ENCODE data around the gene ART3.

The ART3 gene

GRCh38 chr4:76095568-76095967, 21.1 kb downstream of the ART3 start:
- Histone ChIP-seq H3K9me3 (ENCODE audit: control insufficient read depth, insufficient read depth, low read length) (no peaks in the 10 kb centered on the region), H3K4me1 (ENCODE audit: control insufficient read depth, insufficient read depth, low read length) (no peaks in the 10 kb centered on the region), H3K4me3 (ENCODE audit: low read length) (no peak overlapping the region), H3K36me3 (ENCODE audit: control insufficient read depth, insufficient read depth, low read length) (no peaks in the 10 kb centered on the region), H3K27me3 (ENCODE audit: control insufficient read depth, insufficient read depth, low read length) (no peaks in the 10 kb centered on the region), H3K27ac (ENCODE audit: low read length) (no peak overlapping the region)
- no peak for DNase-seq (ENCODE audit: low read depth, low spot score)

- WGBS (ENCODE audit: insufficient coverage, insufficient read length): no CpG with 5 or more reads among the region's 3 CpGs
- Histone ChIP-seq H3K4me1 (ENCODE audit: control insufficient read depth, insufficient read depth, low read length) (no peaks in the 10 kb centered on the region), H3K27ac (ENCODE audit: low read length) (no peak overlapping the region), H3K9me3 (ENCODE audit: control insufficient read depth, insufficient read depth, low read length) (no peaks in the 10 kb centered on the region), H3K4me3 (ENCODE audit: low read length) (no peak overlapping the region), H3K36me3 (ENCODE audit: control insufficient read depth, insufficient read depth, low read length) (no peaks in the 10 kb centered on the region), H3K27me3 (ENCODE audit: control insufficient read depth, insufficient read depth, low read length) (no peaks in the 10 kb centered on the region)
- DNase-seq (ENCODE audit: low read depth, low spot score): no peak
These were observed 21.6 kb downstream of the ART3 start for GRCh38 chr4:76096076-76096475.

- Histone ChIP-seq H3K9me3 (ENCODE audit: control insufficient read depth, insufficient read depth, low read length) (no peaks in the 10 kb centered on the region), H3K36me3 (ENCODE audit: control insufficient read depth, insufficient read depth, low read length) (no peaks in the 10 kb centered on the region), H3K4me1 (ENCODE audit: control insufficient read depth, insufficient read depth, low read length) (no peaks in the 10 kb centered on the region), H3K27me3 (ENCODE audit: control insufficient read depth, insufficient read depth, low read length) (no peaks in the 10 kb centered on the region), H3K27ac (ENCODE audit: low read length) (no peak overlapping the region), H3K4me3 (ENCODE audit: low read length) (no peak overlapping the region)
- DNase-seq (ENCODE audit: low read depth, low spot score): no peak
- no CpG with 5 or more reads among the region's 3 CpGs for WGBS (ENCODE audit: insufficient coverage, insufficient read length)
These were observed 31.1 kb downstream of the ART3 start for GRCh38 chr4:76105652-76106051.

GRCh38 chr4:76106442-76106841, 31.9 kb downstream of the ART3 start:
- Histone ChIP-seq H3K9me3 (ENCODE audit: control insufficient read depth, insufficient read depth, low read length) (no peaks in the 10 kb centered on the region), H3K4me3 (ENCODE audit: low read length) (no peak overlapping the region), H3K4me1 (ENCODE audit: control insufficient read depth, insufficient read depth, low read length) (no peaks in the 10 kb centered on the region), H3K27ac (ENCODE audit: low read length) (no peak overlapping the region), H3K27me3 (ENCODE audit: control insufficient read depth, insufficient read depth, low read length) (no peaks in the 10 kb centered on the region), H3K36me3 (ENCODE audit: control insufficient read depth, insufficient read depth, low read length) (no peaks in the 10 kb centered on the region)
- no CpG with 5 or more reads among the region's 4 CpGs for WGBS (ENCODE audit: insufficient coverage, insufficient read length)
- no peak for DNase-seq (ENCODE audit: low read depth, low spot score)

GRCh38 chr4:76108467-76109181, 34.1 kb downstream of the ART3 start:
- Histone ChIP-seq H3K9me3 (ENCODE audit: control insufficient read depth, insufficient read depth, low read length) (no peaks in the 10 kb centered on the region), H3K4me1 (ENCODE audit: control insufficient read depth, insufficient read depth, low read length) (no peaks in the 10 kb centered on the region), H3K27ac (ENCODE audit: low read length) (no peak overlapping the region), H3K4me3 (ENCODE audit: low read length) (no peak overlapping the region), H3K27me3 (ENCODE audit: control insufficient read depth, insufficient read depth, low read length) (no peaks in the 10 kb centered on the region), H3K36me3 (ENCODE audit: control insufficient read depth, insufficient read depth, low read length) (no peaks in the 10 kb centered on the region)
- DNase-seq (ENCODE audit: low read depth, low spot score): no peak
- WGBS (ENCODE audit: insufficient coverage, insufficient read length): 100% methylated on average over 1 of the region's 5 CpGs

- H3K9me3 ChIP-seq (ENCODE audit: control insufficient read depth, insufficient read depth, low read length): no peaks in the 10 kb centered on the region
- no peaks in the 10 kb centered on the region for H3K27me3 ChIP-seq (ENCODE audit: control insufficient read depth, insufficient read depth, low read length)
- no CpG with 5 or more reads among the region's 1 CpG for WGBS (ENCODE audit: insufficient coverage, insufficient read length)
- H3K4me1 ChIP-seq (ENCODE audit: control insufficient read depth, insufficient read depth, low read length): no peaks in the 10 kb centered on the region
- DNase-seq (ENCODE audit: low read depth, low spot score): no peak
- H3K4me3 ChIP-seq (ENCODE audit: low read length): no peak overlapping the region
- no peak overlapping the region for H3K27ac ChIP-seq (ENCODE audit: low read length)
- peaks cover 12% of the 10 kb centered on the region; the same call in 1 of the 2 replicates for H3K36me3 ChIP-seq (ENCODE audit: control insufficient read depth, insufficient read depth, low read length)
These were observed 42.3 kb downstream of the ART3 start for GRCh38 chr4:76116821-76117220.

GRCh38 chr4:76117536-76117935, 43.0 kb downstream of the ART3 start:
- Histone ChIP-seq H3K9me3 (ENCODE audit: control insufficient read depth, insufficient read depth, low read length) (no peaks in the 10 kb centered on the region), H3K4me1 (ENCODE audit: control insufficient read depth, insufficient read depth, low read length) (no peaks in the 10 kb centered on the region), H3K27me3 (ENCODE audit: control insufficient read depth, insufficient read depth, low read length) (no peaks in the 10 kb centered on the region), H3K36me3 (ENCODE audit: control insufficient read depth, insufficient read depth, low read length) (peaks cover 12% of the 10 kb centered on the region; the same call in 1 of the 2 replicates), H3K27ac (ENCODE audit: low read length) (no peak overlapping the region), H3K4me3 (ENCODE audit: low read length) (no peak overlapping the region)
- DNase-seq (ENCODE audit: low read depth, low spot score): no peak
- 100% methylated on average over 1 of the region's 5 CpGs for WGBS (ENCODE audit: insufficient coverage, insufficient read length)

- Histone ChIP-seq H3K36me3 (ENCODE audit: control insufficient read depth, insufficient read depth, low read length) (peaks cover 12% of the 10 kb centered on the region; the same call in 1 of the 2 replicates), H3K4me1 (ENCODE audit: control insufficient read depth, insufficient read depth, low read length) (no peaks in the 10 kb centered on the region), H3K27me3 (ENCODE audit: control insufficient read depth, insufficient read depth, low read length) (no peaks in the 10 kb centered on the region), H3K27ac (ENCODE audit: low read length) (no peak overlapping the region), H3K4me3 (ENCODE audit: low read length) (no peak overlapping the region), H3K9me3 (ENCODE audit: control insufficient read depth, insufficient read depth, low read length) (no peaks in the 10 kb centered on the region)
- no CpG with 5 or more reads among the region's 4 CpGs for WGBS (ENCODE audit: insufficient coverage, insufficient read length)
- DNase-seq (ENCODE audit: low read depth, low spot score): no peak
These were observed 45.7 kb downstream of the ART3 start for GRCh38 chr4:76120199-76120598.

GRCh38 chr4:76125816-76126215, 51.3 kb downstream of the ART3 start:
- DNase-seq (ENCODE audit: low read depth, low spot score): no peak
- H3K36me3 ChIP-seq (ENCODE audit: control insufficient read depth, insufficient read depth, low read length): no peaks in the 10 kb centered on the region; the same call in 1 of the 2 replicates
- no peaks in the 10 kb centered on the region for H3K27me3 ChIP-seq (ENCODE audit: control insufficient read depth, insufficient read depth, low read length)
- no peak overlapping the region for H3K4me3 ChIP-seq (ENCODE audit: low read length)
- no peaks in the 10 kb centered on the region for H3K9me3 ChIP-seq (ENCODE audit: control insufficient read depth, insufficient read depth, low read length)
- H3K4me1 ChIP-seq (ENCODE audit: control insufficient read depth, insufficient read depth, low read length): no peaks in the 10 kb centered on the region
- H3K27ac ChIP-seq (ENCODE audit: low read length): no peak overlapping the region

GRCh38 chr4:76127754-76128153, 53.2 kb downstream of the ART3 start:
- WGBS (ENCODE audit: insufficient coverage, insufficient read length): no CpG with 5 or more reads among the region's 3 CpGs
- no peak for DNase-seq (ENCODE audit: low read depth, low spot score)
- H3K4me3 ChIP-seq (ENCODE audit: low read length): no peak overlapping the region
- no peaks in the 10 kb centered on the region; the same call in 1 of the 2 replicates for H3K36me3 ChIP-seq (ENCODE audit: control insufficient read depth, insufficient read depth, low read length)
- no peak overlapping the region for H3K27ac ChIP-seq (ENCODE audit: low read length)
- H3K9me3 ChIP-seq (ENCODE audit: control insufficient read depth, insufficient read depth, low read length): no peaks in the 10 kb centered on the region
- H3K4me1 ChIP-seq (ENCODE audit: control insufficient read depth, insufficient read depth, low read length): no peaks in the 10 kb centered on the region
- no peaks in the 10 kb centered on the region for H3K27me3 ChIP-seq (ENCODE audit: control insufficient read depth, insufficient read depth, low read length)

- no peaks in the 10 kb centered on the region for H3K27me3 ChIP-seq (ENCODE audit: control insufficient read depth, insufficient read depth, low read length)
- no peak for DNase-seq (ENCODE audit: low read depth, low spot score)
- no peak overlapping the region for H3K4me3 ChIP-seq (ENCODE audit: low read length)
- H3K9me3 ChIP-seq (ENCODE audit: control insufficient read depth, insufficient read depth, low read length): no peaks in the 10 kb centered on the region
- H3K27ac ChIP-seq (ENCODE audit: low read length): no peak overlapping the region
- H3K36me3 ChIP-seq (ENCODE audit: control insufficient read depth, insufficient read depth, low read length): peaks cover 4% of the 10 kb centered on the region; the same call in 1 of the 2 replicates
- no CpG with 5 or more reads among the region's 3 CpGs for WGBS (ENCODE audit: insufficient coverage, insufficient read length)
- no peaks in the 10 kb centered on the region for H3K4me1 ChIP-seq (ENCODE audit: control insufficient read depth, insufficient read depth, low read length)
These were observed 66.7 kb downstream of the ART3 start for GRCh38 chr4:76141241-76141640.

Data from iPS DF 6.9 (cell line).